GM18517 (cell line): ENCODE data around the gene C6orf89.
"Not testable (repeated sequence)": the region's sequence is repeated elsewhere in the genome, so short reads cannot be mapped to it uniquely, and the experiment has no call there.

Experiments used
- ATAC-seq: cut with Tn5 transposase; IDR thresholded peaks from one replicate; pipeline ENCODE4 v1.9.1; 2021; ENCODE audit warnings: mild to moderate bottlenecking, moderate library complexity; ENCODE audit not compliant: unreplicated experiment

The C6orf89 gene

GRCh38 chr6:36920049-36920448, 34.3 kb downstream of the C6orf89 start:
- no peak for ATAC-seq

- no peak for ATAC-seq
Observed at GRCh38 chr6:36920546-36920945, 34.8 kb downstream of the C6orf89 start.

- ATAC-seq: no peak
Observed at GRCh38 chr6:36924131-36924530, 38.4 kb downstream of the C6orf89 start.

GRCh38 chr6:36924778-36925374, 39.1 kb downstream of the C6orf89 start:
- ATAC-seq: no peak

- ATAC-seq: no peak
Observed at GRCh38 chr6:36925809-36926208, 40.1 kb downstream of the C6orf89 start.

- ATAC-seq: no peak
Observed at GRCh38 chr6:36926708-36927513, 41.2 kb downstream of the C6orf89 start.

- ATAC-seq: no peak
Observed at GRCh38 chr6:36927691-36928546, 42.2 kb downstream of the C6orf89 start.

- no peak for ATAC-seq
Observed at GRCh38 chr6:36928547-36928918, 42.8 kb downstream of the C6orf89 start.

GRCh38 chr6:36929152-36929551, 43.4 kb downstream of the C6orf89 start:
- no peak for ATAC-seq

GRCh38 chr6:36929607-36930006, 43.9 kb downstream of the C6orf89 start:
- no peak for ATAC-seq

- no peak for ATAC-seq
Observed at GRCh38 chr6:36930483-36930882, 44.7 kb downstream of the C6orf89 start.

GRCh38 chr6:36933102-36933501, 47.4 kb downstream of the C6orf89 start:
- ATAC-seq: no peak

- no peak for ATAC-seq
Observed at GRCh38 chr6:36933519-36933918, 47.8 kb downstream of the C6orf89 start.

- ATAC-seq: no peak
Observed at GRCh38 chr6:36934901-36935300, 49.1 kb downstream of the C6orf89 start.

GRCh38 chr6:36936824-36937223, 51.1 kb downstream of the C6orf89 start:
- ATAC-seq: no peak

- ATAC-seq: no peak
Observed at GRCh38 chr6:36937896-36938295, 52.1 kb downstream of the C6orf89 start.

- no peak for ATAC-seq
Observed at GRCh38 chr6:36938536-36938935, 52.8 kb downstream of the C6orf89 start.

- ATAC-seq: not testable (repeated sequence)
Observed at GRCh38 chr6:36939005-36939404, 53.3 kb downstream of the C6orf89 start.

GRCh38 chr6:36940027-36940426, 54.3 kb downstream of the C6orf89 start:
- no peak for ATAC-seq

- not testable (repeated sequence) for ATAC-seq
Observed at GRCh38 chr6:36941561-36941960, 55.8 kb downstream of the C6orf89 start.

- ATAC-seq: not testable (repeated sequence)
Observed at GRCh38 chr6:36942329-36942728, 56.6 kb downstream of the C6orf89 start.

- ATAC-seq: no peak
Observed at GRCh38 chr6:36944650-36945049, 58.9 kb downstream of the C6orf89 start.
